ENCODE measurements around the gene SH2D7.

SH2D7 gene

DNA sequence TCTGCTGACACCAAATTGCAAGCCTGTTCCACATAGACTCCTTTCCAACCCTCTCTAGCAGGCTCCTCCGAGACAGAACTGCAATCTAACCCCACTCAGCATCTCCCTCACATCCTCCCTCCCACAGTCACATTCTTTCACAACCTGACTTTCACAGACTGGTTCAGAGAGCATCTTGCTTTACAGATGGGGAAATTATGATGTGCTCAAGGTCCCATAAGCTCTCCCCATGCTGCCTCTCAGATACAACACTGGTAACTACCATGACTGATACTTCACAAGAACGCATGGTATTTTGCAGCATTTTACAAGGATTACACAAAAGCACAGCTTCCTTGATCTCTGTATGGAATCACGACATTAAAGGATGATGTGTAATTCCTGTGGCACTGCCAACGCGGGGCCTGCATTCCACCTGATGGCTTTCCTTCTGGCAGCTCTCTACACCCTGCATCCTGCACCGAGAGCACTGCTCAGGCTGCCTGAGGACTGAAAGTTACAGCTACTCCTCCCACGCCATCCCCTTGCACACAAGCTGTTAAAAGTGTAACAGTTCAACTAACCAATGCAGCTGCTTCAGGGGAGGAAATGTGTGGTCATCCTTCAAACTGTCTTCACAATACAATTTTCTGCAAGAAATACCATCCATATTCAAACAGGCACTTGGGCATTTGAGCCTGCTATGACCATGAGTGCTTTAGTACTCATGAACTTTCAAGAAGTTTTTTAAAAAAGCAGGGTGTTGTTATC lies 42.5 kb upstream of the SH2D7 start:
- TF ChIP-seq, protein P1, sequence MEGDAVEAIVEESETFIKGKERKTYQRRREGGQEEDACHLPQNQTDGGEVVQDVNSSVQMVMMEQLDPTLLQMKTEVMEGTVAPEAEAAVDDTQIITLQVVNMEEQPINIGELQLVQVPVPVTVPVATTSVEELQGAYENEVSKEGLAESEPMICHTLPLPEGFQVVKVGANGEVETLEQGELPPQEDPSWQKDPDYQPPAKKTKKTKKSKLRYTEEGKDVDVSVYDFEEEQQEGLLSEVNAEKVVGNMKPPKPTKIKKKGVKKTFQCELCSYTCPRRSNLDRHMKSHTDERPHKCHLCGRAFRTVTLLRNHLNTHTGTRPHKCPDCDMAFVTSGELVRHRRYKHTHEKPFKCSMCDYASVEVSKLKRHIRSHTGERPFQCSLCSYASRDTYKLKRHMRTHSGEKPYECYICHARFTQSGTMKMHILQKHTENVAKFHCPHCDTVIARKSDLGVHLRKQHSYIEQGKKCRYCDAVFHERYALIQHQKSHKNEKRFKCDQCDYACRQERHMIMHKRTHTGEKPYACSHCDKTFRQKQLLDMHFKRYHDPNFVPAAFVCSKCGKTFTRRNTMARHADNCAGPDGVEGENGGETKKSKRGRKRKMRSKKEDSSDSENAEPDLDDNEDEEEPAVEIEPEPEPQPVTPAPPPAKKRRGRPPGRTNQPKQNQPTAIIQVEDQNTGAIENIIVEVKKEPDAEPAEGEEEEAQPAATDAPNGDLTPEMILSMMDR (IDR thresholded peaks at IDR 0.05), result no peak

DNA sequence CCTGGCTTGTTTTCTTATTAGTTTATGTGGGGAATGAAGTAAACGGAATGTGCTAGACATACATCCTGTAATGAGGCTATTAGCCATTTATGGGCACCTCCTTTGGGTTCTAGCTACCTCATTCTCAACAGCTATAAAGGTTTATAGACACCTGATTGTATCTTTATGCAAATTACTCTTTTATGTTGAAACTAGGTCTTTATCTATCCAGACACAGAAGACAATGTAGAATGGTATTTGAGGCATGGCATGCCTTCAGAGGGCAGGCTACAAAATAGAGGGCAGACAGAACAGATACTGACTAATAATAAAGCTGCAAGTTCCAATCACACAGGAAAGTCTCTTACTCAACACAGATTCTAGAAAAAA lies 41.9 kb upstream of the SH2D7 start:
- TF ChIP-seq, protein P1 (IDR thresholded peaks at IDR 0.05), result no peak

DNA sequence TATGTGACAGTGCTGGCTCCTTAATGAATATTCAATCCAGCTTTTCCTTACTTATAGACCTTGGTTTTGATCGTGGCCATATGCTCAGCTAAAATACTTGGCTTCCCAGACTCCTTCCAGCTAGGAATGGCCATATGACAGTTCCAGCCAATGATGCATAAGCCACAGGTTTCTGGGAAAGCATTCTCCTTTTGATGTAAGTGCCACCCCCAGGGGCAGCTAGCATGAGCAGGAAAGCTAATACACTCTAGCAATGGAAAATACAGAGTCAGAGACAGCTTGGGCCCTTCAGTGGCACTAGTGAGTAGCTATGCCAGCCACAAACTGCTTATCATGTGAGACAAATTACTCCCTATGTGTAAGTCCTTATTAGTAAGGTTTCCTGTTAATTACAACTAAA lies 41.5 kb upstream of the SH2D7 start:
- TF ChIP-seq, protein P1 (IDR thresholded peaks at IDR 0.05), result no peak

DNA sequence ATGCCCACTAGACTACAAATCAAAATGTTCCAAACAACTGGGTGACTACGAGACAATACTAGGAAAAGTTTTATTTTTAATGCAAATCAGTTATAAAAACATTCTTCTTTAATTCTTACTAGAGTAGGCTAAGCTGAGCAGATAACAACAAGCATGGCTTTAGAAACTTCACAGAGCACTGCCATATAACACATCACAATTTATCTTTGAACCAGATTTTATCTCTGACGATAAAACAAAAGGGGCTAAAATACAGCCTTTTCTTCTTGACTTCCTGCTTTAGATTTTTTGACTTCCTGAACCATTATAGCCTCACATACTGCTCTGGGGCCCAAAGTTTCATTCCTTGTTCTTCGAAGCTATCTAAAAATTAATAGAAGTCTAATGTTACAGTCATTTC lies 40.8 kb upstream of the SH2D7 start:
- TF ChIP-seq, protein P1 (IDR thresholded peaks at IDR 0.05), result no peak

DNA sequence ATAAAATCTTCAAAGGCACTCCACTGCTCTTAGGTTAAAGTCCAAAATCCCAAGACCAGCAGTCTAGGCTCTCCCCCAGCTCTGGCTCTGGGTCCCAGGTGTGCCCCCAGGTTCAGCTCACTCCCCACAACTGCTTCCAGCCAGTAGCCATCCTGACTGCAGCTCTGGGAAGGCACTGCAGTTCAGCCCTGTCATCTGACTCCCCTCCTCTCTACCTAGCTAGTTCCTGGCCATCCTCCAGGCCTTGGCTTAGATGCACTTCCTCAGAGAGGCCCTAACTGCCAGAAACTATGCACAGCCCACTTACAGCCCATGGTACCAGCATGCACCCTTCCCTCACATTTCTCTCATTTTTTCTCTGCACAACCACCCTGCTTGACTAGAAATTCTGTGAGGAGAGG lies 40.4 kb upstream of the SH2D7 start:
- TF ChIP-seq, protein P1 (IDR thresholded peaks at IDR 0.05), result no peak

DNA sequence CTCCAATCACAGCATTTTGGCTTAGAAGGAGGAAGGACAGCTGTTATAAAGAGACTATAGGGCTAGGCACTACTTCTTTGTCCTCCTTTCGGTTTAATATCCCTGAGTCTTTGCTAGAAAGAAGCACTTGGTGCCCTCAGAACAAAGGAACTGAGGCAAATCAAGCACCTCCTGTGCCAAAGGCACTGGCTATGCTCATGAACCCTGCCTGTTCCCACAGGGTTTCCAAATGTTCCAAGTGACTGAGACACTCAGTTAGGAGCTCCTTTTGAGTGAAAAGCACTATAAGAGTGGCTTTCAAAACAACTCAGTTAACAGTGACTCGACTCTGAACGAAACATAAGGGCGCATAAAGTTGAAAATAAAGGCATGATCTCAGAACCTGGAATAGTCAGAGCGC lies 39.8 kb upstream of the SH2D7 start:
- TF ChIP-seq, protein P1 (IDR thresholded peaks at IDR 0.05), result no peak

DNA sequence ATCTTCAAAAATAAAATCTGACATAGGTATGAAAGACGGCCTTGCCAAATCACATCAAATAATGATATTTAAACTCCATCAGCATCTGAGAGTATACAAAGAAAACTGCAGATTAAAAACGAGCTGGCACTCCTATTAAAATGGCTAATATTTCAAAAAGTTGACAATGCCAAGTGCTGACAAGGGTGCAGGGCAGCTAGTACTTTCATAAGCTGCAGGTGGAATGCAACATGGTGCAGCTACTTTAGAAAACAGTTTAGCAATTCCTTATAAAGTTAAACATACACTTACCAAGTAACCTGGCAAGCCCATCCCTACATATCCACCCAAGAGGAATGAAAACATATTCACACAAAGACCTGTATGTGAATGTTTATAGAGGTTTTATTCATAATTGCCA lies 37.8 kb upstream of the SH2D7 start:
- TF ChIP-seq, protein P1 (IDR thresholded peaks at IDR 0.05), result no peak

DNA sequence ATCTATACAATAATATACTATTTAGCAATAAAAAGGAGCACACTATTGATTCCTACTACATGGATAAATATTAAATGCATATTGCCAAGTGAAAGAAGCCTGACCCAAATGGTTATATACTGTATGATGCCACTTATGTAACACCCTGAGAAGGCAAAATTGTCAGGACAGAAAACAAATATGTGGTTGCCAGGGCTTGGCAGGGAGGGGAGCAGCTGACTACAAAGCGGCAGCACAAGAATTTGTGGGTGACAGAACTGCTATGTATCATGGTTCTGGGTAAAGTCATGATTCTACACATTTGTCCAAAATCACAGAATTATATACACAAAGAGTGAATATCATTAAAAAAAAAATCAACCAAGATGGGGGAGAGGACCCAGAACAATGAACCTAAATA lies 37.4 kb upstream of the SH2D7 start:
- TF ChIP-seq, protein P1 (IDR thresholded peaks at IDR 0.05), result no peak
